CD14-positive monocyte (primary cell): ENCODE measurements around the gene OSBPL9. TPM values are rescaled to one million over a fixed set of nuclear protein-coding genes. Genes with fewer than 3 reads are reported as not detected.

ENCODE experiments used
- DNase-seq, 3 donors: peaks; one replicate each; pipeline ENCODE4 v3.0.0-alpha.2; 2011 to 2022
- H2AFZ ChIP-seq: 2 replicates; pipeline ENCODE4 v1.6.0; 2012; ENCODE audit warnings: mild to moderate bottlenecking, low read depth, low read length, inconsistent platforms; ENCODE audit not compliant: insufficient read depth, poor library complexity, severe bottlenecking
- H3K27ac ChIP-seq, 2 donors: 1 replicate in 1 of 2; 2 replicates in 1 of 2; pipeline ENCODE4 v1.5.1; 2012 to 2013; ENCODE audit warnings: low read length in 2 of 2, control low read depth in 1 of 2, inconsistent platforms in 1 of 2, low read depth in 1 of 2, mild to moderate bottlenecking in 1 of 2
- H3K27me3 ChIP-seq, 2 donors: one replicate each; pipeline versions ENCODE4 v1.6.0 to v1.6.1; 2011 to 2013; ENCODE audit warnings: low read length in 2 of 2; ENCODE audit not compliant: control insufficient read depth in 2 of 2, insufficient read depth in 2 of 2
- H3K36me3 ChIP-seq, 2 donors: replicated peaks in 1 of 2; 1 replicate in 1 of 2; 2 replicates in 1 of 2; pipeline versions ENCODE4 v1.5.1 to v1.6.1; 2012 to 2013; ENCODE audit warnings: low read length in 2 of 2, control low read depth in 1 of 2, inconsistent platforms in 1 of 2, mild to moderate bottlenecking in 1 of 2; ENCODE audit not compliant: insufficient read depth in 2 of 2, control insufficient read depth in 1 of 2
- H3K4me1 ChIP-seq, 2 donors: 1 replicate in 1 of 2; 2 replicates in 1 of 2; pipeline versions ENCODE4 v1.5.1 to v1.6.1; 2012 to 2013; ENCODE audit warnings: low read length in 2 of 2, control low read depth in 1 of 2, inconsistent platforms in 1 of 2, mild to moderate bottlenecking in 1 of 2, moderate library complexity in 1 of 2; ENCODE audit not compliant: insufficient read depth in 2 of 2, control insufficient read depth in 1 of 2
- H3K4me2 ChIP-seq: replicated peaks from 2 replicates; pipeline ENCODE3; 2012; ENCODE audit warnings: low read length, moderate library complexity, mild to moderate bottlenecking; ENCODE audit not compliant: poor library complexity, severe bottlenecking; ENCODE audit errors: extremely low read depth
- H3K4me3 ChIP-seq, 3 experiments: fragments of 200-600 bp in 1 of 3; sonication (generic) in 1 of 3; replicated peaks in 1 of 3; 1 replicate in 2 of 3; 2 replicates in 1 of 3; pipeline ENCODE4 v1.5.1; 2011 to 2013; ENCODE audit warnings: low read length in 3 of 3, mild to moderate bottlenecking in 3 of 3, control low read depth in 2 of 3, low read depth in 2 of 3, inconsistent platforms in 1 of 3, moderate library complexity in 1 of 3
- H3K79me2 ChIP-seq: 2 replicates; pipeline ENCODE4 v1.6.0; 2012; ENCODE audit warnings: mild to moderate bottlenecking, control low read depth, inconsistent platforms, low read length, moderate library complexity; ENCODE audit not compliant: insufficient read depth
- H3K9ac ChIP-seq: 2 replicates; pipeline ENCODE4 v1.6.0; 2017; ENCODE audit warnings: low read length, mild to moderate bottlenecking; ENCODE audit not compliant: insufficient read depth, poor library complexity, severe bottlenecking
- H3K9me3 ChIP-seq, 2 donors: replicated peaks in 1 of 2; 1 replicate in 1 of 2; 2 replicates in 1 of 2; pipeline versions ENCODE4 v1.5.1 to v1.6.1; 2012 to 2013; ENCODE audit warnings: low read length in 2 of 2, control low read depth in 1 of 2; ENCODE audit not compliant: control insufficient read depth in 1 of 2, insufficient read depth in 1 of 2
- H4K20me1 ChIP-seq: 2 replicates; pipeline ENCODE4 v1.6.0; 2012; ENCODE audit warnings: mild to moderate bottlenecking, low read length, control low read depth, moderate library complexity; ENCODE audit not compliant: insufficient read depth
- H3K27ac Mint-ChIP-seq, 7 donors: one replicate each; pipeline ENCODE4 v1.8.0; 2020; ENCODE audit warnings: mild to moderate bottlenecking in 7 of 7, mixed read lengths in 7 of 7, moderate library complexity in 6 of 7, inconsistent platforms in 2 of 7
- H3K27me3 Mint-ChIP-seq, 3 donors: one replicate each; pipeline ENCODE4 v1.8.0; 2021 to 2022; ENCODE audit warnings: low read depth in 3 of 3, mild to moderate bottlenecking in 3 of 3, mixed read lengths in 3 of 3, moderate library complexity in 3 of 3, inconsistent platforms in 1 of 3
- H3K36me3 Mint-ChIP-seq, 2 donors: one replicate each; pipeline ENCODE4 v1.8.0; 2020; ENCODE audit warnings: mixed read lengths in 2 of 2, inconsistent platforms in 1 of 2, mild to moderate bottlenecking in 1 of 2
- H3K4me1 Mint-ChIP-seq: one replicate; pipeline ENCODE4 v1.8.0; 2020; ENCODE audit warnings: mild to moderate bottlenecking, mixed read lengths
- H3K4me3 Mint-ChIP-seq, 2 donors: one replicate each; pipeline ENCODE4 v1.8.0; 2020; ENCODE audit warnings: mild to moderate bottlenecking in 2 of 2, mixed read lengths in 2 of 2, moderate library complexity in 1 of 2
- H3K9me3 Mint-ChIP-seq, 7 donors: one replicate each; pipeline ENCODE4 v1.8.0; 2020 to 2022; ENCODE audit warnings: mixed read lengths in 7 of 7, mild to moderate bottlenecking in 6 of 7, moderate library complexity in 6 of 7, inconsistent platforms in 2 of 7
- WGBS: methylation state at CpG from one replicate; pipeline ENCODE4 v1.1.5; 2013; ENCODE audit warnings: missing lambda C conversion rate; ENCODE audit not compliant: insufficient coverage; 5-methylcytosine and 5-hydroxymethylcytosine counted together
- intact Hi-C, 2 donors: fragments of 100-400 bp; cut with micrococcal nuclease; formaldehyde crosslinking; loops; one replicate each; pipeline versions ENCODE4 v1.15.0 to v1.15.1; 2023
- polyA plus RNA-seq, 3 donors: library from polyadenylated mRNA; depleted of rRNA in 1 of 3; unstranded in 2 of 3; stranded (reverse) in 1 of 3; fragments of 300-500 nt in 2 of 3; fragments of >200 nt in 1 of 3; fragmentation: Illumina TruSeq in 2 of 3; gene quantifications; 1 replicate in 2 of 3; 2 replicates in 1 of 3; pipeline ENCODE4 v1.2.3, GENCODE V29; 2012 to 2021
- TF ChIP-seq, protein P1 (sequence below): fragments of 200-600 bp; IDR thresholded peaks from one replicate; pipeline ENCODE4 v1.8.0; 2022; ENCODE audit warnings: antibody characterized with exemption, mild to moderate bottlenecking

Gene OSBPL9
- polyA plus RNA-seq, 3 donors = 22.2 to 41.4 (median 31.3) TPM

DNA sequence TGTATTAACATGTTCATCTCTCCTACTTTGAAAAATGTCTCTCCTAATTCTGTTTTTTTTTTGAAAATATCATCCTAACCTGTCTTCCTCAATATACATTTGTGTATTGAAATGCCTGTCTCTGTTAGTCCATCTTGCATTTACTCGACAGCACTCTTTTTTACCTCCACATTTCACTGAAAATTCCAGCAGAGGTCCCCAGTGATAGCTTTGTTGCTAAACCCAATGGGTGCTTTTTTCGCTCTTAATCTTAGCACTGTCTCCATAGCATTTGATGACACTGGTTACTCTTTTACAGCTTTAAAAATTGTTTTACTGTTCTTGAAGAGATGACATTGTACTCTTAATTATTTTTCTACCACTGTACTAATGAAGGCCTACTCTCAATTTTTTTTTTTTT lies 10.8 kb downstream of the OSBPL9 start:
- H3K4me1 ChIP-seq = peaks cover 7 to 16% of the 10 kb centered on the region in 2 donors
- Mint-ChIP-seq H3K27ac (peak overlapping the region in 1 of 7 donors; percentile 1), H3K36me3 (peaks cover 9 to 17% of the 10 kb centered on the region in 2 donors), H3K27me3 (peaks cover 0 to 1% (median 0%) of the 10 kb centered on the region in 3 donors), H3K9me3 (no peaks in the 10 kb centered on the region), H3K4me1 (peaks cover 29% of the 10 kb centered on the region), H3K4me3 (no peak overlapping the region)
- peaks cover 91% of the 10 kb centered on the region for H3K79me2 ChIP-seq
- H3K36me3 ChIP-seq = peaks cover 0 to 5% of the 10 kb centered on the region in 2 donors
- no peak overlapping the region for H3K4me2 ChIP-seq
- TF ChIP-seq, protein P1, sequence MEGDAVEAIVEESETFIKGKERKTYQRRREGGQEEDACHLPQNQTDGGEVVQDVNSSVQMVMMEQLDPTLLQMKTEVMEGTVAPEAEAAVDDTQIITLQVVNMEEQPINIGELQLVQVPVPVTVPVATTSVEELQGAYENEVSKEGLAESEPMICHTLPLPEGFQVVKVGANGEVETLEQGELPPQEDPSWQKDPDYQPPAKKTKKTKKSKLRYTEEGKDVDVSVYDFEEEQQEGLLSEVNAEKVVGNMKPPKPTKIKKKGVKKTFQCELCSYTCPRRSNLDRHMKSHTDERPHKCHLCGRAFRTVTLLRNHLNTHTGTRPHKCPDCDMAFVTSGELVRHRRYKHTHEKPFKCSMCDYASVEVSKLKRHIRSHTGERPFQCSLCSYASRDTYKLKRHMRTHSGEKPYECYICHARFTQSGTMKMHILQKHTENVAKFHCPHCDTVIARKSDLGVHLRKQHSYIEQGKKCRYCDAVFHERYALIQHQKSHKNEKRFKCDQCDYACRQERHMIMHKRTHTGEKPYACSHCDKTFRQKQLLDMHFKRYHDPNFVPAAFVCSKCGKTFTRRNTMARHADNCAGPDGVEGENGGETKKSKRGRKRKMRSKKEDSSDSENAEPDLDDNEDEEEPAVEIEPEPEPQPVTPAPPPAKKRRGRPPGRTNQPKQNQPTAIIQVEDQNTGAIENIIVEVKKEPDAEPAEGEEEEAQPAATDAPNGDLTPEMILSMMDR = no peak
- H3K9me3 ChIP-seq = no peaks in the 10 kb centered on the region
- H2AFZ ChIP-seq = no peak overlapping the region
- no peak for DNase-seq
- no peak overlapping the region for H3K27ac ChIP-seq
- intact Hi-C loops = loop anchor here in 1 of 2 donors (10.0 kb wide), 1 partner anchor 137 kb away; no protein-coding TSS in a partner anchor
- H3K27me3 ChIP-seq = no peaks in the 10 kb centered on the region
- no peak overlapping the region for H3K9ac ChIP-seq
- H3K4me3 ChIP-seq = no peak overlapping the region
- H4K20me1 ChIP-seq = peaks cover 87% of the 10 kb centered on the region
- no CpG with 5 or more reads among the region's 2 CpGs for whole genome bisulfite sequencing

DNA sequence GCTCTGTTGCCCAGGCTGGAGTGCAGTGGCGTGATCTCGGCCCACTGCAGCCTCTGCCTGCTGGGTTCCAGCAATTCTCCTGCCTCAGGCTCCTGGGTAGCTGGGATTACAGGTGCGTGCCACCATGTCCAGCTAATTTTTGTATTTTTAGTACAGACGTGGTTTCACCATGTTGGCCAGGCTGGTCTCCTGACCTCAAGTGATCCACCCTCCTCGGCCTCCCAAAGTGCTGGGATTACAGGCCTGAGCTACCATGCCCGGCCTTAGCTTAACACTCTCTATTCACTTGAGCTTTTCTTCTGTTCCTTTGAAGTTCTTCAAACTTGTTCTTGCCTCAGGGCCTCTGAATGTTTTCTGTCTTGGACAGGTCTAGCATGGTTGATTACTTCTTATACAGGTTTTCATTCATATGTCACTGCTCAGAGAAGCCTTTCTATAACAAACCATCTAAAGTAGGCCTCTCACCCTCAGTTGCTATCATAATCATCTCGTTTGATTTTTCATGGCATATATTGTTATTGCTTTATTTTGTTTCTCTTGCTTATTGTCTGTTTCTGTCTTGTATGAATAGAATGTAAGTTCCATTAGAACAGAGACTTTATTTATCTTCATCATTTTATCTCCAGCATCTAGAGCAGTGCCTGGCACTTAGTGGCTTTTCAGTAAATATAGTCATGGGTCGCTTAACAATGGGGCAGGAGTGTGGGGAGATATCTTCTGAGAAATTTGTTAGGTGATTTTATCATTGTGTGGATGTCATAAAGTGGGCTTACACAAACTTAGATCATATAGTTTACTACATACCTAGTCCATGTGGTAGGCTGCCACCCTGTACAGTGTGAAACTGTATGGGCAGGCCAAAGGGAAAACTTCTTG lies 12.1 kb downstream of the OSBPL9 start:
- Mint-ChIP-seq H3K27me3 (peaks cover 0 to 1% (median 0%) of the 10 kb centered on the region in 3 donors), H3K4me3 (no peak overlapping the region), H3K27ac (peak overlapping the region in 1 of 7 donors; percentile 19), H3K36me3 (peaks cover 9 to 17% of the 10 kb centered on the region in 2 donors), H3K9me3 (no peaks in the 10 kb centered on the region), H3K4me1 (peaks cover 25% of the 10 kb centered on the region)
- H2AFZ ChIP-seq = no peak overlapping the region
- peaks cover 0 to 5% of the 10 kb centered on the region in 2 donors for H3K36me3 ChIP-seq
- no peak overlapping the region for H3K4me3 ChIP-seq
- peaks cover 9 to 10% of the 10 kb centered on the region in 2 donors for H3K4me1 ChIP-seq
- no peak overlapping the region for H3K9ac ChIP-seq
- no peaks in the 10 kb centered on the region for H3K9me3 ChIP-seq
- H3K4me2 ChIP-seq = no peak overlapping the region
- WGBS = 97% methylated on average over 6 of the region's 8 CpGs
- no peak for DNase-seq
- H3K27ac ChIP-seq = no peak overlapping the region
- H3K79me2 ChIP-seq = peaks cover 85% of the 10 kb centered on the region
- TF ChIP-seq, protein P1 = no peak
- no peaks in the 10 kb centered on the region for H3K27me3 ChIP-seq
- intact Hi-C loops = loop anchor here in 1 of 2 donors (10.0 kb wide), 1 partner anchor 136 kb away; no protein-coding TSS in a partner anchor
- H4K20me1 ChIP-seq = peaks cover 84% of the 10 kb centered on the region
